OCI-M2 (cell line): ENCODE data around the gene NBPF4.
"Not testable (repeated sequence)": the region's sequence is repeated elsewhere in the genome, so short reads cannot be mapped to it uniquely, and the experiment has no call there.

Experiments used
- DNase-seq: peaks from one replicate; lab custom pipeline; 2025; ENCODE audit not compliant: unreplicated experiment; lab: John Stamatoyannopoulos, UW

Gene NBPF4

GRCh38 chr1:108243976-108244375 is at the start of gene NBPF4:
TSS of gene NBPF4 (minus strand) at chr1:108244076. CDS start at chr1:108243761, 315 bp downstream.
- not testable (repeated sequence) for DNase-seq

DNA sequence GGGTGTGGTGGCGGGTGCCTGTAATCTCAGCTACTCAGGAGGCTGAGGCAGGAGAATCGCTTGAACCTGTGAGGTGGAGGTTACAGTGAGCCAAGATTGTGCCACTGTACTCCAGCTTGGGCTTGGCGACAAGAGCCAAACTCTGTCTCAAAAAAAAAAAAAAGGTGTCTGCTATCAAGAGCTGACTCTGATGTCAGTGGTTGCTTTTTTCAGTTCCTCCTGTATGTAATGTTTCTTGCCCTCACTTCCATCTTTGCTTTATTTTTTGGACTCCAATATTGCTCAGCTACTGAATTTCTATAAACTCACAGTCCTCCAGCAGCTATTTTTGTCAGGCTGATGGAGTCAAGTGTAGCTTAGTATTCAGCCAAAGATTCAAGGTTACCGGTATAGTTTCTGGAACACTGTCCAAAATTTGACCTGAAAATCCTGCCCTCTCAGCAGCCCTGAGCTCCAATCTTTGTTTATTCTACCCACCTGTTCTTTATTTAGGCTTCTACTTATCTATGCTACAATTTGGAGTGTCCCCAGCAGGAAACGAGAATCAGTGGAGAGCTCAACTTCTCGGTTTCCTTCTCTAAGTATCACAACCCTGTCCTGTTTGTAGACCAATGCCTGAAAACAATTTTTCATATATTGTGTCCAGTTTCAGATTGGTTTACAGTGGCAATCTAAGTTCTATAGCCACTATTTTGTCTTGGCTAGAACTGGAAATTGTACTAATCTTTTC is 38.8 kb upstream of the NBPF4 start:
- DNase-seq, result not testable (repeated sequence)

- not testable (repeated sequence) for DNase-seq
Measured at GRCh38 chr1:108272485-108273327, 28.8 kb upstream of the NBPF4 start.

DNA sequence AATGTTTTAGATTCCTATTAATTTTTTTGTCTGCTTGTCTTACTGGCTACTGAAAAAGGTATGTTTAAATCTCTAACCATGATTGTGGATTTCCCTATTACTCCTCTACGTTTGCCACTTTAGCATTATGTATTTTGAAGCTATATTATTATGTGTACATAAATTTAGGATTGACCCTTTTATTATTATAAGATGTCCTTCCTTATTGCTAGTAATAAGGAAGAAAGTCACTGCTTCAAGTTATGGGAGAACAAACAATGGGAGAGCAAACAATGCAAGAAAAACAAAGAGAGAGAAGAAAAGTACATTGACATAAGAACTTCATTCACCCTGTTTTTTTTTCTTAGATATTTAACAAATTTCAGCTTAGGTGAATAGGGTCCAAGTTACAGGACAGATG is 23.2 kb upstream of the NBPF4 start:
- DNase-seq, result not testable (repeated sequence)

DNA sequence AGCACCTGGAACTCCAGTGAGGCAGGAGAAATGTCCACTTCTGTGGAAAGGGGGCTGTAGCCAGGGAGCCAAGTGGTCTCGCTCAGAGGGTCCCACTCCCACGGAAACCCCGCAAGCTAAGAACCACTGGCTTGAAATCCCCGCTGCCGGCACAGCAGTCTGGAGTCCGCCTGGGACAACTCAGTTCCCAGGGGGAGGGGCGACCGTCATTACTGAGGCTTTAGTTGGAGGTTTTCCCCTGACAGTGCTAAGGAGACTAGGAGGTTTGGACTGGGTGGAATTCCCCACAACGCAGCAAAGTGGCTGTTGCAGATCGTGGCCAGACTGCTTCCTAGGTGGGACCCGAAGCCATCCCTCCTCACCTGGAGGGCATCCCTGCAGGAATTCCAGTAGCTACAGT is 18.1 kb upstream of the NBPF4 start:
- not testable (repeated sequence) for DNase-seq

- not testable (repeated sequence) for DNase-seq
Measured at GRCh38 chr1:108261519-108261918, 17.6 kb upstream of the NBPF4 start.

DNA sequence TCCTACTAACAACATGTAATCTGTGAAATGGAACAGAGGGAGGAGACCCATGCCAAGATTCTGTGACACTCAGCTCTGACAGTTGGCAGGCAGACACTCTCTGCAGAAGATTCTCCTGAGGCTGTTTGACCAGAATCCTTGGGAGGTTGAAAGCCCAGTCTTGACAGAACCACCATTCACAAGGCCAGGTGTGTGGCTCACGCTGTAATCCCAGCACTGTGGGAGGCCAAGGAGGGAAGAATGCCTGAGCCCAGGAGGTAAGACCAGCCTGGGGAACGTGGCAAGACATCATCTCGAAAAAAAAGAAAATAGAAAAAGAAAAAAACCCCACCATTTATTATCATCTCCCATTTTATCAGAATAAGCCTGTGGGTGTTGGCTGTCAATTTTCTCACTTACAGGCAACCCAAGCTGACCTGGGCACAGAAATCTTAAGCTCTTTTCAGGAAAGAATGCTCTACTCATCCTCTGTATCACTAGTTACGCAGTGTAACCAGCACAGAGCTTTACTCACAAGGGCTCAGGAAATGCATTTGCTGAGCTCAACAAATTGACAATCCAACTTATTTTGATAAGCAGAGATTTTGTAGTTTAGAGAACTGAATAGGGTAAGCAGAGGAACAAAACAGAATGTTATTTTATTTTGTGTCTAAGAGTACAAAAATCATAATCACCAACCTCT is 16.8 kb upstream of the NBPF4 start:
- DNase-seq, result not testable (repeated sequence)

GRCh38 chr1:108255426-108255825 is 11.6 kb upstream of the NBPF4 start:
- DNase-seq, result not testable (repeated sequence)

- not testable (repeated sequence) for DNase-seq
Measured at GRCh38 chr1:108239426-108239825, 4.5 kb downstream of the NBPF4 start.

DNA sequence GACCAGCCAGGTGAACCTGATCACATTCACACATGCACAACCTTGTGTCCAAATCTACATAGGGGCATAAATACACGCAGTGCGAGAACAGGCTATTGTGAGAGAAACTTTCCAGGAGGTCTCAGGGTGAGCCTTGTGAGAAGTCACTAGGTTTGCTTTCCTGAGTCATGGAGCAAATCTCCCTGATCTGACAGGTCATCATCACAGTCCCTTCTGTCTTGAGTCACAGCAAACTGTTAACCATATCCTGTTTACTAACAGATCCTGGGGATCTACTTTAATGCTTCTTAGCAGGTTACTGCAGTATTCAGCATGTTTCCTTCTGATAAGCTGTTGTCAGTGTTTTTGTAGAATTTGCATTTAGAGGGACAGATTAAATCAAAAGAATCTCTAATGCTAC is 8.6 kb downstream of the NBPF4 start:
- DNase-seq, result not testable (repeated sequence)

DNA sequence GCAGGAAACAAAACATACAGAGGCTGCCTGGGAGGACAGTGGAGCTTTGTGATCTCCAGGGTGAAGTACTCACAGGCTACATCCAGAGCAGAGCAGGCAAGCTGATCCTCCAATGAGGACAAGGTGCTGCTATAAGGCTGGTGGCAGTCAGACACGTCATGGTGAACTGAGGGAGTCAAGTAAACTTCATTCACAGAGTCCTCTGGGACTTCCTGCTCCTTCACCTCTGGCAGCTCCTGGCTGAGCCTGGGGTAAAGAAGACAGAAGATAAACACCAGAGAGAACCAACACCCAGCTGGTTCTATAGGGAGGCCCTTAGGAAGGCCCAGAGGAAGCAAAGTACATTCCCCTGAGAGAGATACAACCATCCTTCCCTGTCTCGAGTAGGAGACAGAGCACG is 11.7 kb downstream of the NBPF4 start:
- not testable (repeated sequence) for DNase-seq

- DNase-seq, result not testable (repeated sequence)
Measured at GRCh38 chr1:108229976-108230375, 13.9 kb downstream of the NBPF4 start.

- not testable (repeated sequence) for DNase-seq
Measured at GRCh38 chr1:108227772-108228171, 16.1 kb downstream of the NBPF4 start.

DNA sequence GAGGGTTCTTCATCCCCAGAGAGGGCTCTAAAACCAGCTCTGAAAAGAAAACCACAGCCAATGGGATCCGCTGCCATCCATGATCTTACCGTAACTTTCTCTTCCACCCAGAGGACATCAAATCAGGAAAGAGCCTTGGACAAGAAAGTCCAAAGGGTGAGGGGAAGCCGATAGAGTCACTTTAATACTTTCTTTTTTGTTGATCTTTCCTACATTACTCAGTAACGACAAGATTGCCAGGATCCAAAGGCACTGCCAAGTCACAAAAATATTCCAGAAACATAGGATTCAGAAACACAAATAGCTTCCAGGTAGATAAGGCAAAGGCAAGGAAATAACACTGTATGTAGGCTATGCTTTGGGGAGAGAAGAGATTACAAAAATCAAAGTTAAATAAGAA is 17.0 kb downstream of the NBPF4 start:
- not testable (repeated sequence) for DNase-seq

DNA sequence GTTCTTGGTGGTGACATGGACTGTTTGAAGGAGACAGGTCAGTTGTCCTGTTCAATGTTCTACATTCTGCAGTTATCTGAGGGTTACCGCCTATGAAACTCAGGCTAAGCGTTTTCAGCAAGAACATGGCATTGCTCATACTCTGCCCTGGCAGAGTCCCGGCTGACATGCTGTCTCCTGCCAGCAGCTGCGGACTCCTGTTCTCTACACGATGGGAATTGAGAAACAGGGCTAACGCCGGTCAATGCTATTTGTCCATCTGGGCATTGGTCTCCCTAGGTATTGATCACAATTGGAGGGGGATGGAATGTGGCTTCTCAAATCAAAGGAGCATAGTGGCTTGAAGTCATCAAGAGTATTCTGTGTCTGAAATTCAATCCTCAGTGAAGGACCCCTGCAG is 20.6 kb downstream of the NBPF4 start:
- DNase-seq, result not testable (repeated sequence)

DNA sequence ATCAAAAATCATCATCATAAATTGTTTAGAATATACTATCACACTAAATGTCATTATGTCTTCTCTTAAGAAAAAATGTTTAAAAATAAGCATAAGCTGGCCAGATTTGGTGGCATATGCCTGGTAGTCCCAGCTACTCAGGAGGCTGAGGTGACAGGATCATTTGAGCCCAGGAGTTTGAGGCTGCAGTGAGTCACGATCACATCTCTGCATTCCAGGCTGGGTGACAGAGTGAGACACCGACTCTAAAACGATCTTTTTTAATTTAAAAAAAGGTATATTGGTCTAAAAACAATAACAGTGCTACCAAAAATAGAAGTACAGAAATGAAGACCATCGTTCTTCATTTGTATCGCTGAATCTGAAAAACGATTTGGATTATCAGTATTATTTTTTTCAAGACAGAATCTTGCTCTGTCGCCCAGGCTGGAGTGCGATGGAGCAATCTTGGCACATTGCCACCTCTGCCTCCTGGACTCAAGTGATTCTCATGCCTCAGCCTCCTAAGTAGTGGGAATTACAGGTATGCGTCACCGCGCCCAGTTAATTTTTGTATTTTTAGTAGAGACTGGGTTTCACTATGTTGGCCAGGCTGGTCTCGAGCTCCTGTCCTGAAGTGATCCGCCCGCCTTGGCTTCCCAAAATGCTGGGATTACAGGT is 26.2 kb downstream of the NBPF4 start:
- not testable (repeated sequence) for DNase-seq

- DNase-seq, result not testable (repeated sequence)
Measured at GRCh38 chr1:108217007-108217406, 26.9 kb downstream of the NBPF4 start.

- not testable (repeated sequence) for DNase-seq
Measured at GRCh38 chr1:108216028-108216890, 27.6 kb downstream of the NBPF4 start.

GRCh38 chr1:108214641-108215465 is 29.0 kb downstream of the NBPF4 start:
- DNase-seq, result peak; percentile 1
